Spleen (tissue), 7 donors: Measurements from ENCODE around the gene SYDE1.

Experiments
- CTCF ChIP-seq, 11 experiments: fragments of 200-600 bp in 7 of 11; fragments of 450-650 bp in 4 of 11; sonication (generic) in 4 of 11; IDR thresholded peaks in 8 of 11; conservative IDR thresholded peaks in 3 of 11; 1 replicate in 7 of 11; 2 replicates in 4 of 11; pipeline versions ENCODE4 v1.4.0 to v1.8.0; 2016 to 2021; ENCODE audit warnings: antibody characterized with exemption in 11 of 11, inconsistent platforms in 4 of 11, mild to moderate bottlenecking in 1 of 11
- POLR2AphosphoS5 ChIP-seq, 3 donors: sonication (generic); formaldehyde crosslinking; IDR thresholded peaks; one replicate each; pipeline ENCODE4 v1.5.1; 2017; ENCODE audit warnings: antibody characterized with exemption in 3 of 3
- donor health status: DM: no; HTN: no; CAD: no; lungs with moderate emphysema.
- donor health status: DM: no; HTN: no; CAD: no.
- donor health status: DM: no; HTN: no; CAD: no.

- TF ChIP-seq POLR2AphosphoS5 (IDR thresholded peaks at IDR 0.05): no peak
- TF ChIP-seq CTCF (IDR thresholded peaks at IDR 0.05 in 8 of 11, conservative IDR thresholded peaks at IDR 0.05 in 3 of 11): no peak
These were observed 3.2 kb upstream of the SYDE1 start for GRCh38 chr19:15104003-15104402.
